K562 treated with DMSO at 1 percent for 48 hours (cell line): ENCODE results near the gene DUSP9. TPM values are rescaled to one million over a fixed set of nuclear protein-coding genes. Genes with fewer than 3 reads are reported as not detected.

Experiments used
- total RNA-seq: library from RNA; unstranded; fragments of 300-600 nt; gene quantifications from 2 replicates; pipeline ENCODE4 v1.2.3, GENCODE V29; 2022; ENCODE audit warnings: low replicate concordance; ENCODE audit errors: extremely low read depth

Gene DUSP9, protein sequence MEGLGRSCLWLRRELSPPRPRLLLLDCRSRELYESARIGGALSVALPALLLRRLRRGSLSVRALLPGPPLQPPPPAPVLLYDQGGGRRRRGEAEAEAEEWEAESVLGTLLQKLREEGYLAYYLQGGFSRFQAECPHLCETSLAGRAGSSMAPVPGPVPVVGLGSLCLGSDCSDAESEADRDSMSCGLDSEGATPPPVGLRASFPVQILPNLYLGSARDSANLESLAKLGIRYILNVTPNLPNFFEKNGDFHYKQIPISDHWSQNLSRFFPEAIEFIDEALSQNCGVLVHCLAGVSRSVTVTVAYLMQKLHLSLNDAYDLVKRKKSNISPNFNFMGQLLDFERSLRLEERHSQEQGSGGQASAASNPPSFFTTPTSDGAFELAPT
- total RNA-seq = not detected in 2 replicates

GRCh38 chrX:153646620-153647373, at the start of gene DUSP9:
Gene DUSP9, plus strand, starts transcription at chrX:153647203. Its CDS starts 751 bp downstream, at chrX:153647954.

DNA sequence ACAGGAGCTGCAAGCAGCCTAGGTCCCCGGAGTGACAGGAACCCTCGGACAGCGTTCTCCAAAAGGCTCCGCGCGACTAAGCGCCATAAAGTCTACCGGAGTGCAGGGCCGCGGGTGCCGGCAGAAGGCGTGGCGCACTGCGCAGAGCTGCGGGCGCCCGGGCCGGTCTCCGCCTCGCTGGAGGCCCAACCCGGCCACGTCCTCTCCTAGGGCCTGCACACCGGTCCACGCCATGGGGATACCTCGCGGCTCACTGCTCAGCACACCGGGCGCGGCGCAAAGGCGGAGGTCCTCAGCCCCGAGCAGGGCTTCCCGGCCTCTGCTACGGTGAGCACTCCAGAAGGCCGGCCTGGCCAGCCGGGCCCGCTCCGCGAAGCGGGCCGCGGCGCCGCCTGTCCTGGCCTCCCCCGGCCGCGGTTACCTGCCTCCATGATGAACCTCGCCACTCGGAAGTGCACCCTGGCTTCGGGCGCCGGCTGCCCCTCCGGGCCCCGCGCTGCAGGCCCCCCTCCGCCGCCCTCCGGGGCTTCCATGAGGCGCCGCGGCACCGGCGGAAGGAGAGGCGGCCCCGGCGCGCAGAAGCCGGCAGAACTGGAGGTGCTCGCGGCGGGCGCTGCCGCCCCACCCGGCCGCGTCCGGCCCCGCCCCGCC, 48.3 kb upstream of the DUSP9 start, which contains the start of gene CCNQ:
TSS of gene CCNQ (minus strand) at position 599 of the 651 bp plus-strand sequence. CDS start at position 533, 66 bp downstream.

GRCh38 chrX:153673428-153674218, 26.6 kb downstream of the DUSP9 start, which contains the start of gene PNCK:
Gene PNCK, minus strand, starts transcription at chrX:153673813. Its CDS starts 737 bp downstream, at chrX:153673076.

GRCh38 chrX:153687121-153688039, 40.4 kb downstream of the DUSP9 start, which contains the start of gene SLC6A8:
Gene SLC6A8, plus strand, starts transcription at chrX:153687926. Its CDS starts 649 bp downstream, at chrX:153688575.

Other genes starting within 250 kb of the DUSP9 start
- not detected in 2 replicates for gene PNMA6E, start 245.9 kb upstream of the DUSP9 start, total RNA-seq
- not detected in 2 replicates for gene ZFP92, start 235.7 kb upstream of the DUSP9 start, total RNA-seq
- not detected in 2 replicates for gene TREX2, start 201.1 kb upstream of the DUSP9 start, total RNA-seq
- gene HAUS7, start 176.6 kb upstream of the DUSP9 start, total RNA-seq = not detected in 2 replicates
- not detected in 2 replicates for gene BGN, start 152.2 kb upstream of the DUSP9 start, total RNA-seq
- not detected in 2 replicates for gene ATP2B3, start 129.6 kb upstream of the DUSP9 start, total RNA-seq
- gene CCNQ, start 48.1 kb upstream of the DUSP9 start, total RNA-seq = not detected in 2 replicates
- gene PNCK, start 26.6 kb downstream of the DUSP9 start, total RNA-seq = not detected in 2 replicates
- not detected in 2 replicates for gene SLC6A8, start 40.7 kb downstream of the DUSP9 start, total RNA-seq
- 306 TPM in 1 of 2 replicates, not detected in the other for gene BCAP31, start 77.2 kb downstream of the DUSP9 start, total RNA-seq
- gene ABCD1, start 77.7 kb downstream of the DUSP9 start, total RNA-seq = not detected in 2 replicates
- not detected in 2 replicates for gene PLXNB3, start 117.0 kb downstream of the DUSP9 start, total RNA-seq
- not detected in 2 replicates for gene SRPK3, start 133.8 kb downstream of the DUSP9 start, total RNA-seq
- gene IDH3G, start 147.2 kb downstream of the DUSP9 start, total RNA-seq = not detected in 2 replicates
- gene SSR4, start 147.5 kb downstream of the DUSP9 start, total RNA-seq = 1,814 TPM in 1 of 2 replicates, not detected in the other
- gene PDZD4, start 183.3 kb downstream of the DUSP9 start, total RNA-seq = not detected in 2 replicates
- not detected in 2 replicates for gene L1CAM, start 239.0 kb downstream of the DUSP9 start, total RNA-seq